HG02981 (cell line): ENCODE measurements around the gene CTSW.

Experiments
- ATAC-seq: cut with Tn5 transposase; IDR thresholded peaks from one replicate; pipeline ENCODE4 v1.9.1; 2021; ENCODE audit warnings: mild to moderate bottlenecking, moderate library complexity; ENCODE audit not compliant: unreplicated experiment

Gene CTSW

DNA sequence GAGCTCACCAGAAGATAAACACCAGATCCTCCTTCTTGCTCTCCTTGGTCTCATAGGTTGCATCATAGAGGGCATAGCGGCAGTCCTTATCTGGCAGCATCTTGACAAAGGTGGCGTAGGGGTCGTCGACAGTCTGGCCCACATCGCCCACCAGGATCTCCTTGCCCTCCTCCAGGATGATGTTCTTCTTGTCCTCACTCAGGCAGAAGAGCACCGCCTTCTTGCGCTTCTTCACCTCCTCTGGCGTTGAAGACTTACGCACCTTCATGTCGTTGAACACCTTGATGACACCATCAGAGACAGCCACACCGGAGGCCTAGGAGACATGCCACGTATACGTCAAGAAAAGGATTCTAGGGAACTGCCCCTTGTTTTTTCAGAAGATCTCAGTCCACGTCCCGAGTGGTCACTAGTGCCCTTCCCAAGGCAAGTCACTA is 23.7 kb upstream of the CTSW start:
- no peak for ATAC-seq

DNA sequence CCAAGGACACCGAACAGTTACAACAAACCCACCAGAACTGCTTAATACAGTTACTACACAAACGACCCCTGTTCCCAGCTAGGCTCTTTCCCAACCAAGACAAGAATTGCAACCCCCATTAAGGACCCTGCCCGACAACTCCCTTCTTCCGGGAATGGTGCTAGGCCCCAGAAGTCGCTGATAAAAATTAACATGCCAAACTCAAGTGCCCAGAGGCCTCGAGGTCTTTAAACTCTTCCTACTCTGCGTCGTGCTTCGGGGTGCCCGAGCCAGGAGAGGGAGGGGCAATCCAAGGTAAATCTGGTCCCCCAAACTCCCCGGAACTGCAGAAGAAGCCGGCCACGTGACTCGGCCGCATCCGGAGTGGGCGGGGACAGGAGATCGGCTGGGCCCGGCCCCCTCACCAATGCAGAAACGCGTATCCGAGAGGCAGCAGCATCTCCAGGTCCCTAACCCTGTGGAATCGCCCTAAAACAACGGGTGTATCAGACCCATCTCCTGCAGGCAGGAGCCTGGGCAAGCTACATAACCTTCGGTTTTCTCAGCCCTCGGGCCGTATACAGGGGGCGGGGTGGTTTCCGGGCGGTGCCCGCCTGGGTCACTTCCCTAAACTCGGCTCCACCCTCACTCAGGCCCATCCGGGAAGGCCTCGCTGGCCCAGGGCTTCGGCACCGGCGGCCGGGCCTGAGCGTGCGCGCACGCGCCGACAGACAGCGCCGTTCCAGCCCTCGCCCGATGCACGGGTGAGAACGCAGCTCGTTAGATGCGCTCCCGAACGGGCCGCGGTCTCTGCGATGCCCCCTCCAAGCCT is 22.7 kb upstream of the CTSW start:
- ATAC-seq, result peak; percentile 24

GRCh38 chr11:65857500-65857852 is 22.2 kb upstream of the CTSW start:
- no peak for ATAC-seq

- peak; percentile 46 for ATAC-seq
These were observed 21.6 kb upstream of the CTSW start, which contains the start of gene CFL1 for GRCh38 chr11:65857853-65858680. Gene CFL1, minus strand, starts transcription at chr11:65858180. Its CDS starts 81 bp downstream, at chr11:65858099.

- ATAC-seq, result no peak
These were observed 21.0 kb upstream of the CTSW start for GRCh38 chr11:65858681-65859087.

GRCh38 chr11:65859095-65859811 is 20.4 kb upstream of the CTSW start:
- ATAC-seq, result peak; percentile 51

GRCh38 chr11:65859812-65860277 is 19.8 kb upstream of the CTSW start:
- ATAC-seq, result no peak

DNA sequence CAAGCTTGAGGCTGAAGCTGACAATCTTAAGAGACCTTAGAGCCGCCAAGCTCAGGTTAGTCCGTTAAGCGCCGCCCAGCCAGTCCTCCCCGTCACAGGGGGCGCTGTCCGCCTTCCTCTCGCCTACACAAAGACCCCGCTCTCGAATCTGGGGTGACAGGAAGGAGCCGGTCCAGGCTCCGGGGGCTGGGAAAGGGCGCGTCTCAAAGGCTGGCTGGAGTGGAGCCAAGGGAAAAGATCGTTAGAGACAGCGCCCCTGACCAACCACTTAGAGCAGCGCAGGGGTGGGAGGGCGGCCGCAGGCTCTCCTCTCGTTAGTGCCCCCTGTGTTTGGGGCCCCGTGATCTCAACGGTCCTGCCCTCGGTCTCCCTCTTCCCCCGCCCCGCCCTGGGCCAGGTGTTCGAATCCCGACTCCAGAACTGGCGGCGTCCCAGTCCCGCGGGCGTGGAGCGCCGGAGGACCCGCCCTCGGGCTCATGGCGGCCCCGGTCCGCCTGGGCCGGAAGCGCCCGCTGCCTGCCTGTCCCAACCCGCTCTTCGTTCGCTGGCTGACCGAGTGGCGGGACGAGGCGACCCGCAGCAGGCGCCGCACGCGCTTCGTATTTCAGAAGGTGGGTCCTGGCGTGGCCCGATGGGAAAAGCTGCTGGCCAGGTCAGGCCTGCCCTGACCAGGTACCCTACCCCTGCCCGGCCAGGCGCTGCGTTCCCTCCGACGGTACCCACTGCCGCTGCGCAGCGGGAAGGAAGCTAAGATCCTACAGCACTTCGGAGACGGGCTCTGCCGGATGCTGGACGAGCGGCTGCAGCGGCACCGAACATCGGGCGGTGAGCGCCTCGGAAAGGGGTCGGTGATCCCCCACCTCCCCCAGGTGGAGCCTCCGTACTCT is 19.1 kb upstream of the CTSW start, which contains the start of gene MUS81:
Gene MUS81 (plus strand): TSS at position 156 of the 887 bp plus-strand sequence. CDS start 321 bp downstream, at position 477.
- ATAC-seq, result peak; percentile 27

- no peak for ATAC-seq
These were observed 18.5 kb upstream of the CTSW start for GRCh38 chr11:65861165-65861505.

- ATAC-seq, result no peak
These were observed 18.0 kb upstream of the CTSW start for GRCh38 chr11:65861533-65862183.

GRCh38 chr11:65862191-65862735 is 17.4 kb upstream of the CTSW start:
- no peak for ATAC-seq

DNA sequence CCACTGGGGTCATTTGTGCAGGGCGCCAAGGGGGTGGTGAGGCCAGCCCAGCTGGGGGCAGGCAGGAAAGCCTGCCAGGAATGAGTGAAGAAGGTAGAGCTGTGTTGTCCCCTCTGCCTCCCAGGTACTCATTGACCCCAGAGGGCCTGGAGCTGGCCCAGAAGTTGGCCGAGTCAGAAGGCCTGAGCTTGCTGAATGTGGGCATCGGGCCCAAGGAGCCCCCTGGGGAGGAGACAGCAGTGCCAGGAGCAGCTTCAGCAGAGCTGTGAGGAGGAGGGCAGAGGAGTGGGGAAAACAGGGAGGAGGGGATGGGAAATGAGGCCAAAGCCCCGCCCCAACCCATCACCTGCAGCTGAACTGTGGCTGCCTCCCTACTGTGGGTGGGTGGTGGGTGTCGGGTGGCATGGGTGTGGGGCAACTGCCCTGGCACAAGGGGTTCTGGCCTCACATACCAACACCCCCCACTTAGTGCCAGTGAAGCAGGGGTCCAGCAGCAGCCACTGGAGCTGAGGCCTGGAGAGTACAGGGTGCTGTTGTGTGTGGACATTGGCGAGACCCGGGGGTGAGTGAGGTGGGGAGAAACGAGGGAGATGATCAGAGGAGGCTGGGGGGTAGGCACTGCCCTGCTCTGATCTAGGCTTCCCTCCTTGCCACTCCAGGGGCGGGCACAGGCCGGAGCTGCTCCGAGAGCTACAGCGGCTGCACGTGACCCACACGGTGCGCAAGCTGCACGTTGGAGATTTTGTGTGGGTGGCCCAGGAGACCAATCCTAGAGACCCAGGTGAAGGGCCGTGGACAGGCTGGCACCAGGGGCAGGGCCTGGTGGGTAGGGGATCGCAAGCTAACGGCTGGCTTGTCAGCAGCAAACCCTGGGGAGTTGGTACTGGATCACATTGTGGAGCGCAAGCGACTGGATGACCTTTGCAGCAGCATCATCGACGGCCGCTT is 16.4 kb upstream of the CTSW start:
- ATAC-seq, result no peak

GRCh38 chr11:65863889-65864705 is 15.5 kb upstream of the CTSW start:
- ATAC-seq, result no peak

DNA sequence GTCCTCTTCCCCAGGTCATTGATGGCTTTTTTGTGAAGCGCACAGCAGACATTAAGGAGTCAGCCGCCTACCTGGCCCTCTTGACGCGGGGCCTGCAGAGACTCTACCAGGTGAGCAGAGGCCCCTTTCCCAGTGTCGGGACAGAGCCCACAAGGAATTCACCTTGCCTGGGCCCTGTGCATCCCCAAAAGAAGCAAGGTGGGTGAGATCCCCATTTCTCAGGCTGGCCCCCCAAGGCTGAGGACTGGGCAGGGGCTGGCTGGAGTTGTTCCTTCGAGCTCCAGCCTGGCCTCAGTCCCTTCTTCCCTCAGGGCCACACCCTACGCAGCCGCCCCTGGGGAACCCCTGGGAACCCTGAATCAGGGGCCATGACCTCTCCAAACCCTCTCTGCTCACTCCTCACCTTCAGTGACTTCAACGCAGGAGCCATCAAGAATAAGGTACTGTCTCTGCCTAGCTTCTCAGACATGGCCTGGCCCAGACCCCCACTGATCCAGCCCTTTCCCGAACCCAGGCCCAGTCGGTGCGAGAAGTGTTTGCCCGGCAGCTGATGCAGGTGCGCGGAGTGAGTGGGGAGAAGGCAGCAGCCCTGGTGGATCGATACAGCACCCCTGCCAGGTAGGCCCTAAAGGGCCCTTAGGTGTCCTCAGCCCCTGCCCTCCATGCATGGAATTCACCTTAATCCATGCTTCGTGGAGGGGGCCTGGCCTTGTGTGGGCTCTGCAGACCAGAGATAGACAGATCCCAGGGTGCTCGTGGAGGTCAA is 14.7 kb upstream of the CTSW start:
- no peak for ATAC-seq

GRCh38 chr11:65865550-65866172 is 14.0 kb upstream of the CTSW start:
- ATAC-seq, result no peak
